LNCAP (cell line): ENCODE data around the gene ATP9A.

Experiments used
- CTCF ChIP-seq: fragments of 450-650 bp; IDR thresholded peaks from 2 replicates; pipeline ENCODE4 v1.5.1; 2017; ENCODE audit warnings: mild to moderate bottlenecking

ATP9A gene

GRCh38 chr20:51799401-51799860, 31.2 kb upstream of the ATP9A start:
- TF ChIP-seq CTCF, result no peak

GRCh38 chr20:51797357-51798025, 29.3 kb upstream of the ATP9A start:
- no peak for TF ChIP-seq CTCF

- TF ChIP-seq CTCF, result no peak
These were observed 28.1 kb upstream of the ATP9A start for GRCh38 chr20:51796340-51796739.

GRCh38 chr20:51792960-51793359, 24.8 kb upstream of the ATP9A start:
- no peak for TF ChIP-seq CTCF

- no peak for TF ChIP-seq CTCF
These were observed 23.4 kb upstream of the ATP9A start for GRCh38 chr20:51791626-51792025.

- TF ChIP-seq CTCF, result no peak
These were observed 22.1 kb upstream of the ATP9A start for GRCh38 chr20:51790256-51790655.

GRCh38 chr20:51789434-51789833, 21.2 kb upstream of the ATP9A start:
- TF ChIP-seq CTCF, result no peak

GRCh38 chr20:51788822-51789221, 20.6 kb upstream of the ATP9A start:
- no peak for TF ChIP-seq CTCF
